Loucy (cell line): ENCODE measurements around the gene NT5DC4.

Experiments
- EZH2phosphoT487 ChIP-seq: fragments of 200-600 bp; IDR thresholded peaks from 2 replicates; pipeline ENCODE4 v1.6.1; 2018; ENCODE audit warnings: antibody characterized with exemption, mild to moderate bottlenecking, moderate library complexity, borderline replicate concordance
- TF ChIP-seq, protein P1 (sequence below): fragments of 200-600 bp; sonication (generic); conservative IDR thresholded peaks from 2 replicates; pipeline ENCODE4 v1.5.1; 2014; ENCODE audit warnings: mild to moderate bottlenecking, antibody characterized with exemption, low read length

DNA sequence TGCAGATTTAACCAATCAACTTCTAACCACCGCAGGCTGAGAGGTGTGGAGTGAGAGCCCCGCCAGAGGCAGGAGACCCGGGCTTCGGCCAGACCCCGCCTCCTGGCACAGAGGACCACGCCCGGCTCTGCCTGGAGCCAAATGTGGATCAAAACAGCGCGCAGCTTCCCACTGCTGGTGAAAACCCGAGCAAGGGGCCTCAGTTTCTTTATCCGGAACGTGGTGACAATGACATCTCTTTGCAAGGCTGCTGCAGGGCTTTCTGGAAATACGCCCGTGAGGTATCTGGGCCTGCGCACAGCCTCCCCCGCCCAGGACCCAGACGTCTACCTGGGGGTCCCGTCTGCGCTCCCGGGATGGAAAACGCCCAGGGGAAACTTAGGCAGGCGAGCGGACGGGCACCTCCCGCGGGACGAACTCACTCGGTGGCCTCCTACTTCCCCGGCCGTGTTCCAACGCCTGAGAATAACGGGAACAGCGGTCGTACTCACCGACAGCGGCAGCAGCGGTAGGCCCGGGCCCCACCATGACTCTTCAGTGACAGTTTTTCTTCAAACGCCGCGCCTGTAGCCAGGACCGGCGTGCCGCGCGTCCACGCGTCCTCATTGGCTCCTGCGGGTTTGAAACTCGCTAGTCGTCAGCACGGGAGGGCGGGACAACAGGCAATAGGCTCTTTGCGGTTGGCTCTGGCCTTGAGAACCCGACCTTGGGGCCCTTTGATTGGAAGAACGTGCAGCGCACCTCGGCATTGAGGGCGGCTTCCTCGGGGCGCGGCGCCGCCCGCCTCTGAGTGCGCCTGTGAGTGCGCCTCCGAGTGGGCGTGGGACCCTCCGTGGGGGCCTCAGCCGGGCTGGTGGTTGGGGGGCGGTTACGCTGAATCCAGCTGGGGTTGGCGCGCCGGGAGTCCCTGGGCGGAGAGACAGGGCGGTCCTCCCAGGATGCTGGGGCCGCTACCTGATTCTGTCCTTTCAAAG lies 43.5 kb downstream of the NT5DC4 start, which contains the start of gene CKAP2L:
- TF ChIP-seq, protein P1, sequence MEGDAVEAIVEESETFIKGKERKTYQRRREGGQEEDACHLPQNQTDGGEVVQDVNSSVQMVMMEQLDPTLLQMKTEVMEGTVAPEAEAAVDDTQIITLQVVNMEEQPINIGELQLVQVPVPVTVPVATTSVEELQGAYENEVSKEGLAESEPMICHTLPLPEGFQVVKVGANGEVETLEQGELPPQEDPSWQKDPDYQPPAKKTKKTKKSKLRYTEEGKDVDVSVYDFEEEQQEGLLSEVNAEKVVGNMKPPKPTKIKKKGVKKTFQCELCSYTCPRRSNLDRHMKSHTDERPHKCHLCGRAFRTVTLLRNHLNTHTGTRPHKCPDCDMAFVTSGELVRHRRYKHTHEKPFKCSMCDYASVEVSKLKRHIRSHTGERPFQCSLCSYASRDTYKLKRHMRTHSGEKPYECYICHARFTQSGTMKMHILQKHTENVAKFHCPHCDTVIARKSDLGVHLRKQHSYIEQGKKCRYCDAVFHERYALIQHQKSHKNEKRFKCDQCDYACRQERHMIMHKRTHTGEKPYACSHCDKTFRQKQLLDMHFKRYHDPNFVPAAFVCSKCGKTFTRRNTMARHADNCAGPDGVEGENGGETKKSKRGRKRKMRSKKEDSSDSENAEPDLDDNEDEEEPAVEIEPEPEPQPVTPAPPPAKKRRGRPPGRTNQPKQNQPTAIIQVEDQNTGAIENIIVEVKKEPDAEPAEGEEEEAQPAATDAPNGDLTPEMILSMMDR = no peak
- no peak for TF ChIP-seq EZH2phosphoT487
